Activated CD8-positive, alpha-beta memory T cell treated with anti-CD3 and anti-CD28 coated beads, Interleukin-2, amount 50 U/mL, for 1 hour (primary cell): Measurements from ENCODE around the gene VAC14.

Experiments used
- DNase-seq: peaks from one replicate; pipeline ENCODE4 v3.0.0-alpha.2; 2020; ENCODE audit errors: extremely low read depth

VAC14 gene

DNA sequence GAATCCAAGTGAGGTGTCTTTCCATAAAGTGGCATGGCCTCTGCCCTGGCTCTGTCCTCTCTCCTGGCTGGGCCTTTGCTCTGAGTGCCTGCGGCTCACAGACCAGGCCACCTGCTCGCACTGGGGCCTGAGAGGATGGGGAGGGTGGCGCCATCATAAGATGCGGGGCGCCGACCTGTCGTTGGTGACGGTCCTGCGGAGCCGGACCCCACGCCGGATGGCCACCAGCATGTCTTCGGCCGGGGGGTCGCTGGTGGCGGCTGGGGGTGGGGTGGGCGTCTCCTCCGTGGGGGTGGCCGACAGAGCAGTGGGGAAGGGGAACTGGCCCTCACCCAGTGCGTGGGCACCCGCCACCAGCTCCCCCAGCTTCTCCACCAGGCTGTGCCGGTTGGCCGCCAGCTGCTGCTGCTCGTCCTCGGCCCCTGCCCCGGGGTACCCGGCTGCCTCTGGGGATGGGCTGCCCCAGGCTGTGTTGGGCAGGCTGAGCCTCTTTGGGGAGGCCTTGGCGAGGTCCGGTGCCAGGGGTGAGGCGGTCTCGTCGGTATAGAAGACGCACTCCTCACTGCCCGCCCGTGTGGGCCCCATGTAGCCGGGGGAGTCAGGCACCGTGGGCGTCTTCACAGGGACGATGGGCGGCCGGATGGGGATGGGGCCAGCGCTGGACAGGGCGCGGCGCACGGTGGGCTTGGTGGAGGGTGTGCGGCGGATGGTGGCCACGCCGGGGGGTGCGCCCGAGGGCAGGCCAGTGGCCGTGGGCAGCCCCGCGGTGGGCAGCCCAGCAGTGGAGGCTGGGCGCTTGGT lies 137.2 kb downstream of the VAC14 start:
- no peak for DNase-seq

DNA sequence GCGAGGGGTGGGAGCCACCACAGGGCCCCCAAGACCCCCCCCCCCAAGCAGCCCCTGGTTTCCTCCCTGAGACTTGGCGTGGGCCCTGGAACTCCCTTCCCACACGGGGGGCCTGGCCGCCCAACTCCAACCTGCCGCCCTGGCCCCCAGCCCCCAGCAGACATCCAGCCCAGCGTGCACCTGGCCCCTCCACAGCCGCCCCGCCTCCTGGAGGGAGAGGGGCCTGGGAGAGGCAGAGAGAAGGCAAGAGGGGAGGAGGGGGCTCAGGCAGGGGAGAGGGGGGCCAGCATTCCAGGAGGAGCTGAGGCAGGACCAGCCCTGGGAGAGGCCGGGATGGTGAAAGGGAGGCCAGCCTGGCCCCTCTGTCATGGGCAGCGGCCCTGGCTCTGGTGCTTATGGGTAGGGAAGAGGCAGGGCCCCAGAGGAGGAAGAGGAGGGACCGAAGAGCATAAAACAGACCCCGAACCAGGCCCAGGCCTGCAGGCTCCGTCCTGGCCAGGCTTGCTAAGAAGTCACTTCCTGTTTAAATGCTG lies 137.9 kb downstream of the VAC14 start:
- DNase-seq: no peak

GRCh38 chr16:70661918-70662641 lies 138.9 kb downstream of the VAC14 start:
- no peak for DNase-seq

- DNase-seq: no peak
These were observed 139.4 kb downstream of the VAC14 start for GRCh38 chr16:70661534-70661917.

DNA sequence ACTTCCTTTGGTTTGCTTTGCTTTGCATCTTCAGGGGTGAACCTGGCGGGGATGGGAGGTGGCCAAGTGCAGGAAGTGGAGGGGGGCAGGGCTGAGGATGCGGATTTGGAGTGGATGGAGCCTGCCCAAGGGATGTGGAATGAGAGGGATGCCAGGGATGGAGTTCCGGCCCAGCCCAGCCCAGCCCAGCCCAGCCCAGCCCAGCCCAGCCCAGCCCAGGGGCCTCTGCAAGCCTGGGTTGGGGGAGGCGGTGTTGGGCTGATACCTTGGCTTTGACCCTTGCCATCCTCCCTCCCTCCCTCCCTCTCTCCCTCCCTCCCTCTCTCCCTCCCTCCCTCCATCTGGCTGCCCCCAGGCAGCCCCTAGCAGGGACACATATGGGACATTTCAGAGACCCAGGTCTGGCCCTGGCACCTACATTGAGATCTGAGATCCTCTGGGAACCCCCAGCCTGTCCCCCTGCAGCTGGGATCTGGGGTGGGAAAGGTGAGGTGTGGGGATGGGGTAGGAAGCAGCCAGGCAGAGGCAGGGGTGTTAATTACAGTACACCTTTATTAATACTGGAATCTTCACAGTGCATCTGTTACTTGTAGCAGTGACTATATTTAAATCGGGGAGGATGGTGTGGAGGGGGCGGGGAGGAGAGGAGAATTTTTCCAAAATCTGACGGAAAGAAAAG lies 140.1 kb downstream of the VAC14 start:
- no peak for DNase-seq

GRCh38 chr16:70659953-70660671 lies 140.8 kb downstream of the VAC14 start:
- DNase-seq: no peak

DNA sequence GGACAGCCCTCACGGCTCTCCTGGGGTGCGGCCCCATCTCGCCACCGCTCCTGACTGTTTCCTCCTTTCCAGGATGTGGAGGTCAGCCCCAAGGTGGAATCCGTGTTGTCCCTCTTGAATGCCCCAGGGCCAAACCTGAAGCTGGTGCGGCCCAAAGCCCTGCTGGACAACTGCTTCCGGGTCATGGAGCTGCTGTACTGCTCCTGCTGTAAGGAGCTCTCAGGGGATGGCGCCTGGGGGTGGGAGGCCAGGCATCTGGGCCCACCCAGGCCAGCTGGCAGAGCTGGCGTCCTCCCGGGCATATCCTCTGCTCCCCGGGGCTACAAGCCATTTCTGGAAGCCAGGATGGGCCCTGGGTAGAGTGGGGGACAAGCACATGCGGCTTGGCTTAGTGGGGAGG lies 141.4 kb downstream of the VAC14 start:
- no peak for DNase-seq

DNA sequence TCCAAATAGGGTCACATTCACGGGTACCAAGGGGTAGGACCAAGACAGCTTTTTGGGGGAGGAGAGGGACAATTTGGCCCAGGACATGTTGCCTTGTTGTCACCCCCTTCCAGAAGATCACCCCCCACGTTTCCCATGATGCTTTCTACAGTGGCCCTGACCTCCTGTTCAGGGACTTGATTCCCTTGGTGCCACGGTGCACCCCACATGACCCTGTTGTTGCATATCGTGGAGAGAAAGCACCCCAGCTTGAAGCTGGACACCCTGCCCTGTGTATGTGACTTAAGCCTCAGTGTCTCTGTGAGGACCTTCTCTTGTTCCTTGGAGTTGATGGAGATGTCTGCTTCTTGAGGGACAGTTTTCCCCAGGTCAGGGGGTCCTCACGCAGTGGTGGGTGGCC lies 142.0 kb downstream of the VAC14 start:
- no peak for DNase-seq

GRCh38 chr16:70657956-70658355 lies 143.0 kb downstream of the VAC14 start:
- DNase-seq: no peak

GRCh38 chr16:70656712-70657263 lies 144.2 kb downstream of the VAC14 start:
- no peak for DNase-seq

GRCh38 chr16:70656065-70656711 lies 144.8 kb downstream of the VAC14 start:
- DNase-seq: no peak

DNA sequence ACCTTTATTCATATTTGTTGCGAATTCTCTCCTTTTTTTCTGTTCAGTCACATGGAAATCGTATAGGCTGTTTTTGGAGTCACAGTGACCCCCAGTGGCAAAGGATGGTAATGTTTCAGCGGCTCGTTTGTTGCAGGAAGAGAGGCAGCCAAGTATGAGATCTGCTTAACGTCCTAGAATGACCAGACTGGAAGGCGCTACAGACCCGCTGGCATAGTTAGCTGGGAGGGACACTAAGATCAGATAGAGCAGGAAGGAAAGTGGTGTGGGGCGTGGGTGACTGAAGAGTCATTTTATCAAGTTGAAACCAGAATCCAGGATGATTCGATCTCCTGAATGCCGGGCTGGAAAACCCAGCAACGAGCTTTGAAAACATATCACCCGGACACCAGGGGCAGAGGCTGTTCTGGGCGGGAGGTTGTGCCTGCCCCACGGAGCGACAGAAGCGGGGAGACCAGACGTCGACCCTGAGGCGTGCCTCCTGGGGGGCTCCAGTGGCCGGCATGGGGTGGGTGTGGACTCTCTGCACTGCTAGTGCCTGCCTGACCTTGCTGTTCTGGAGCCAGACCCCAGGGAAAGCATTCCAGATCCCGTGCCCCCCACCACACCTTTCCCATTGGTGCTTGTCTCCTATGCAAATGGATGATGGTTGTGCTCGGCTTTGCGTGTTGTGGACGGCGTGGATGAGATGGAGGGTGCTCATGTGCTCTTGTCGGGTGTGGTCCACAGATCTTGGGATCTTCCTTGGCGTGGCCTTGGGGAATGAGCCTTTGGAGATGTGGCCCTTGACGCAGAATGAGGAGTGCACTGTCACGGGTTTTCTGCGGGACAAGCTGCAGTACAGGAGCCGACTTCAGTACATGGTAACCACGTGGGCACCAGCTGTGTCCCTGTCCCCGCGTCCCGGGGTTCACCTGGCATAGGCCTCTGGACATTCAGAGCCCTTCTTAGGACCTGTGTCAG lies 146.9 kb downstream of the VAC14 start:
- peak; percentile 18 for DNase-seq

DNA sequence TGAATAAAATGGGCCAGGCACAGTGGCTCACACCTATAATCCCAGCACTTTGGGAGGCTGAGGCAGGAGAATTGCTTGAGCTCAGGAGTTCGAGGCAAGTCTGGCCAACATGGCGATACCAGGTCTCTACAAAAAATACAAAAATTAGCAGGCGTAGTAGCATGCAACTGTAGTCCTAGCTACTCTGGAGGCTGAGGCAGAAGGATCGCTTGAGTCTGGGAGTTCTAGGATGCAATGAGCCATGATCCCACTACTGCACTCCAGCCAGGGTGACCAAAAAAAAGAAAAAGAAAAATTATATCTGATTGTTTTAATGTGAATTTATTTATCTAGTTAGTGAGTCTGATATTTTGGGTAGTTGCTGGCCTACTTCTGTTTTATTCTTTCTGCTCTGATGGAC lies 147.6 kb downstream of the VAC14 start:
- DNase-seq: no peak

GRCh38 chr16:70652322-70652721 lies 148.6 kb downstream of the VAC14 start:
- no peak for DNase-seq

DNA sequence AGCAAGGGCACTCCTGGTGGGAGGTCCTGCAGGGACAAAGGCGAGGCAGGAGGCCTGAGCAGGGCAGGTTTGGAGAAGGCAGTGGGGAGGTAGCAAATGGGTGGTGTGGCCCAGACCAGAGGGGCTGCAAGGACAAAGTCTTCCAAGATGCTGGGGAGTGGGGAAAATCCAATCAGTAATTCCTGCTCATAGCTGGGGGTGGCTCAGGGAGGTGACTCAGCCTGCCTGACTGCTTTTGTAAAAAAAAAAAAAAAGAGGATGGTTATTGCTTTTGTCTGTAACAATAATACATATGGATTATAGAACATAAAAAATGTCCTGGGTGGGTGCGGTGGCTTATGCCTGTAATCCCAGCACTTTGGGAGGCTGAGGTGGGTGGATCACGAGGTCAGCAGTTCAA lies 149.4 kb downstream of the VAC14 start:
- no peak for DNase-seq

DNA sequence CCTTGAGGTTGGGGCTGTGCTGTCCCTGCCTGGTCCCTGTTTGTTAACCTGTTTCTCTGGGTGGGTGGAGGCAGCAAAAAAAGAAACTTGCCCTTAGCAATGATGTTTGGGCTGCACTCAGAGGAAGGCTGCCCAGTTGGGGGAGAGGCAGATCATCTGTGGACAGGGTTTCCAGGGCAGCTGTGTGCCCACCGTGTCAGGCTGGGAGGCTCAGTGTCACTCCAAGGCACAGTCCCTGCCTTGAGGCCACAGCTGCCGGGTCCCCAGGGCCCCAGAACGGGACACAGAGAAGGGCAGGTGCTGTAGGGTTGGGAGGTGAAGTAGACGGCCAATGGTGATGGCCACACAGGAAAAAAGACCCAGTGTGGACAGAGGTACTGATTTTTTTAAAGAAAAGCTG lies 150.7 kb downstream of the VAC14 start:
- DNase-seq: no peak

DNA sequence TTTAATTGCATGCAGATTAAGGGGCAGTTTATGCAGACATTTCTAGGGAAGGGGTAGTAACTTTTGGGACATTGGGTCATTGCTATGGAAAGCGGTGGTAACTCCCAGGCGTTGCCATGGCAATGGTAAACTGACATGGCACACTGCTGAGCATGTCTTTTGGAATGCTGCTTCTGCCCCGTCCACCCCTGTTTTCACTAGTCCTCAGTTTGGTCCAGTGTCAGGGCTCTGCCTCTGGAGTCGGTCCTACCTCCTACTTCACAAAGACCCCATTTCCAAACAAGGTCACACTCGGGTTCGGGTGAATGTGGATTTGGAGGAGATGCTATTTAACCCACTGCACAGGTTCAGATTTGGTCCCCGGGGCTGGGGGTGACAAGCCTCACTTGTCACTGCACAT lies 151.7 kb downstream of the VAC14 start:
- no peak for DNase-seq

- DNase-seq: no peak
These were observed 152.4 kb downstream of the VAC14 start for GRCh38 chr16:70648606-70649005.

- DNase-seq: no peak
These were observed 153.3 kb downstream of the VAC14 start for GRCh38 chr16:70647441-70648359.
